HEK293 (cell line): ENCODE data around the gene CDPF1.

Experiments
- CTCF ChIA-PET: fragments of 350-600 bp; formaldehyde crosslinking; extraction: SDS; loops from one replicate; lab custom pipeline; 2021; ENCODE audit warnings: antibody characterized with exemption; lab: Yijun Ruan, JAX
- POLR2A ChIA-PET: fragments of 300-600 bp; formaldehyde crosslinking; extraction: SDS; loops from one replicate; lab custom pipeline; 2020; ENCODE audit warnings: antibody characterized with exemption, inconsistent platforms; lab: Yijun Ruan, JAX
- H3K27ac ChIP-seq: fragments of 200-500 bp; sonication (Bioruptor generic); 2 replicates; pipeline ENCODE4 v1.5.1; 2014; ENCODE audit warnings: low read depth, low read length, control low read depth, inconsistent platforms; ENCODE audit errors: extremely low read depth
- H3K36me3 ChIP-seq, 2 experiments: fragments of 200-500 bp in 1 of 2; sonication (Bioruptor generic) in 1 of 2; 1 replicate in 1 of 2; 2 replicates in 1 of 2; pipeline ENCODE4 v1.5.1; 2014 to 2017; ENCODE audit warnings: inconsistent platforms in 2 of 2, low read length in 2 of 2; ENCODE audit not compliant: control insufficient read depth in 2 of 2, insufficient read depth in 1 of 2
- H3K4me1 ChIP-seq: fragments of 200-500 bp; sonication (Bioruptor generic); 2 replicates; pipeline ENCODE4 v1.5.1; 2014; ENCODE audit warnings: mild to moderate bottlenecking, low read length, inconsistent platforms; ENCODE audit not compliant: control insufficient read depth, insufficient read depth
- H3K4me3 ChIP-seq: 2 replicates; pipeline ENCODE4 v1.5.1; 2011; ENCODE audit warnings: low read depth, mild to moderate bottlenecking, control low read depth, low read length, moderate library complexity
- H3K9me3 ChIP-seq: fragments of 200-500 bp; sonication (Bioruptor generic); 2 replicates; pipeline ENCODE4 v1.5.1; 2014; ENCODE audit warnings: low read depth, low read length, inconsistent platforms; ENCODE audit not compliant: control insufficient read depth, insufficient read depth
- HOXD13 ChIP-seq: sonication (generic); formaldehyde crosslinking; IDR thresholded peaks from 2 replicates; pipeline ENCODE4 v1.8.0; 2022; ENCODE audit warnings: missing genetic modification reagents, borderline replicate concordance
- TRIM28 ChIP-seq: IDR thresholded peaks from 2 replicates; pipeline ENCODE4 v1.6.1; 2011; ENCODE audit warnings: low read length, control low read depth, borderline replicate concordance
- ZBTB8A ChIP-seq: fragments of 450-650 bp; formaldehyde crosslinking; IDR thresholded peaks from 2 replicates; pipeline ENCODE4 v1.5.1; 2016; ENCODE audit warnings: missing biosample characterization, missing genetic modification characterization
- ZEB2 ChIP-seq: fragments of 450-650 bp; formaldehyde crosslinking; IDR thresholded peaks from 2 replicates; pipeline ENCODE4 v1.5.1; 2016; ENCODE audit warnings: missing biosample characterization, missing genetic modification characterization
- ZFP41 ChIP-seq: fragments of 450-650 bp; formaldehyde crosslinking; IDR thresholded peaks from 2 replicates; pipeline ENCODE4 v1.5.1; 2016; ENCODE audit warnings: missing biosample characterization, missing genetic modification characterization, borderline replicate concordance
- ZNF114 ChIP-seq: fragments of 450-650 bp; formaldehyde crosslinking; IDR thresholded peaks from 2 replicates; pipeline ENCODE4 v1.5.0; 2017; ENCODE audit warnings: missing biosample characterization, missing genetic modification characterization
- ZNF19 ChIP-seq: fragments of 450-650 bp; formaldehyde crosslinking; IDR thresholded peaks from 2 replicates; pipeline ENCODE4; 2016; ENCODE audit warnings: missing biosample characterization, missing genetic modification characterization, low read depth
- ZNF239 ChIP-seq: fragments of 450-650 bp; formaldehyde crosslinking; IDR thresholded peaks from 2 replicates; pipeline ENCODE4 v1.5.1; 2016; ENCODE audit warnings: missing biosample characterization, missing genetic modification characterization
- ZNF394 ChIP-seq: fragments of 450-650 bp; formaldehyde crosslinking; IDR thresholded peaks from 2 replicates; pipeline ENCODE4 v1.5.1; 2016; ENCODE audit warnings: missing biosample characterization, missing genetic modification characterization, mild to moderate bottlenecking, moderate library complexity, borderline replicate concordance
- ZNF610 ChIP-seq: fragments of 450-650 bp; formaldehyde crosslinking; IDR thresholded peaks from 2 replicates; pipeline ENCODE4 v1.5.1; 2016; ENCODE audit warnings: missing biosample characterization, missing genetic modification characterization, borderline replicate concordance
- ZNF837 ChIP-seq: fragments of 450-650 bp; formaldehyde crosslinking; IDR thresholded peaks from 2 replicates; pipeline ENCODE4 v1.5.1; 2016; ENCODE audit warnings: missing biosample characterization, missing genetic modification characterization
- TF ChIP-seq, protein P1 (sequence below): fragments of 450-650 bp; formaldehyde crosslinking; conservative IDR thresholded peaks from 2 replicates; pipeline ENCODE4 v1.5.1; 2016; ENCODE audit warnings: low read depth, missing biosample characterization, missing genetic modification characterization
- TF ChIP-seq, protein P2 (sequence below): fragments of 450-650 bp; formaldehyde crosslinking; IDR thresholded peaks from 2 replicates; pipeline ENCODE4 v1.5.1; 2016; ENCODE audit warnings: missing biosample characterization, missing genetic modification characterization
- TF ChIP-seq, protein P3 (sequence below): fragments of 450-650 bp; formaldehyde crosslinking; IDR thresholded peaks from 2 replicates; pipeline ENCODE4 v1.5.1; 2016; ENCODE audit warnings: missing biosample characterization, missing genetic modification characterization
- TF ChIP-seq, protein P4 (sequence below): fragments of 450-650 bp; formaldehyde crosslinking; IDR thresholded peaks from 2 replicates; pipeline ENCODE4 v1.5.1; 2016; ENCODE audit warnings: missing biosample characterization, missing genetic modification characterization
- TF ChIP-seq, protein P5 (sequence below): fragments of 450-650 bp; formaldehyde crosslinking; IDR thresholded peaks from 2 replicates; pipeline ENCODE4 v1.5.1; 2016; ENCODE audit warnings: missing biosample characterization, missing genetic modification characterization

The CDPF1 gene

DNA sequence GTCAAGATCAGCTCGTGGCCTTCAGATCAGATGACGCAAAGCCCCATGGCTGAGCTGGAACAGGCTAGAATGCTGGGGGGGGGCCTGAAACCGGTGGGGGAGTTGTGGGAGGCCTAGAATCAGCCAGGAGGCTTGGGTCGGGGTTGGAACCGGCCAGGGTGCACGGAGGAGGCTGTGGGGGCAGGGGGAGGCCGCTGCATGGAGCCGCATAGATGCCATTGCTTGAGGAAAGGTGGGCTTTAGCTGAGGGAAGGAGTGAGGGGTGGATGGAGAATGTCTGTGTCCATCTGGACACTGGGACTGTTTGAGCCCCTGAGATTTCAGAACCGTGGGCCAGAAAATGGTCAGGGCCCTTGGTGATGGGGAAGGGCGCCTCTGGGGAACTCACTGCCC is 25.2 kb downstream of the CDPF1 start:
- H3K4me1 ChIP-seq: no peaks in the 10 kb centered on the region
- no peaks in the 10 kb centered on the region for H3K9me3 ChIP-seq
- POLR2A ChIA-PET: no interaction called here
- TF ChIP-seq, protein P1, sequence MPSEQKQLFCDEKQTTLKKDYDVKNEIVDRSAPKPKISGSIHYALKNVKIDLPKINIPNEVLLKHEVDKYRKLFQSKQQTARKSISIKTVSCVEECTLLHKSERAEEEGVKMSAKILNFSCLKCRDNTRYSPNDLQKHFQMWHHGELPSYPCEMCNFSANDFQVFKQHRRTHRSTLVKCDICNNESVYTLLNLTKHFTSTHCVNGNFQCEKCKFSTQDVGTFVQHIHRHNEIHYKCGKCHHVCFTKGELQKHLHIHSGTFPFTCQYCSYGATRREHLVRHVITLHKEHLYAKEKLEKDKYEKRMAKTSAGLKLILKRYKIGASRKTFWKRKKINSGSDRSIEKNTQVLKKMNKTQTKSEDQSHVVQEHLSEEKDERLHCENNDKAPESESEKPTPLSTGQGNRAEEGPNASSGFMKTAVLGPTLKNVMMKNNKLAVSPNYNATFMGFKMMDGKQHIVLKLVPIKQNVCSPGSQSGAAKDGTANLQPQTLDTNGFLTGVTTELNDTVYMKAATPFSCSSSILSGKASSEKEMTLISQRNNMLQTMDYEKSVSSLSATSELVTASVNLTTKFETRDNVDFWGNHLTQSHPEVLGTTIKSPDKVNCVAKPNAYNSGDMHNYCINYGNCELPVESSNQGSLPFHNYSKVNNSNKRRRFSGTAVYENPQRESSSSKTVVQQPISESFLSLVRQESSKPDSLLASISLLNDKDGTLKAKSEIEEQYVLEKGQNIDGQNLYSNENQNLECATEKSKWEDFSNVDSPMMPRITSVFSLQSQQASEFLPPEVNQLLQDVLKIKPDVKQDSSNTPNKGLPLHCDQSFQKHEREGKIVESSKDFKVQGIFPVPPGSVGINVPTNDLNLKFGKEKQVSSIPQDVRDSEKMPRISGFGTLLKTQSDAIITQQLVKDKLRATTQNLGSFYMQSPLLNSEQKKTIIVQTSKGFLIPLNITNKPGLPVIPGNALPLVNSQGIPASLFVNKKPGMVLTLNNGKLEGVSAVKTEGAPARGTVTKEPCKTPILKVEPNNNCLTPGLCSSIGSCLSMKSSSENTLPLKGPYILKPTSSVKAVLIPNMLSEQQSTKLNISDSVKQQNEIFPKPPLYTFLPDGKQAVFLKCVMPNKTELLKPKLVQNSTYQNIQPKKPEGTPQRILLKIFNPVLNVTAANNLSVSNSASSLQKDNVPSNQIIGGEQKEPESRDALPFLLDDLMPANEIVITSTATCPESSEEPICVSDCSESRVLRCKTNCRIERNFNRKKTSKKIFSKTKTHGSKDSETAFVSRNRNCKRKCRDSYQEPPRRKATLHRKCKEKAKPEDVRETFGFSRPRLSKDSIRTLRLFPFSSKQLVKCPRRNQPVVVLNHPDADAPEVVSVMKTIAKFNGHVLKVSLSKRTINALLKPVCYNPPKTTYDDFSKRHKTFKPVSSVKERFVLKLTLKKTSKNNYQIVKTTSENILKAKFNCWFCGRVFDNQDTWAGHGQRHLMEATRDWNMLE (tag by site-specific recombination): no peak
- TF ChIP-seq ZEB2 (no peak), TRIM28 (no peak), HOXD13 (CRISPR knock-in tag) (no peak), ZNF837 (tag by site-specific recombination) (no peak), ZNF610 (tag by site-specific recombination) (no peak), ZNF19 (tag by site-specific recombination) (no peak)
- TF ChIP-seq, protein P2, sequence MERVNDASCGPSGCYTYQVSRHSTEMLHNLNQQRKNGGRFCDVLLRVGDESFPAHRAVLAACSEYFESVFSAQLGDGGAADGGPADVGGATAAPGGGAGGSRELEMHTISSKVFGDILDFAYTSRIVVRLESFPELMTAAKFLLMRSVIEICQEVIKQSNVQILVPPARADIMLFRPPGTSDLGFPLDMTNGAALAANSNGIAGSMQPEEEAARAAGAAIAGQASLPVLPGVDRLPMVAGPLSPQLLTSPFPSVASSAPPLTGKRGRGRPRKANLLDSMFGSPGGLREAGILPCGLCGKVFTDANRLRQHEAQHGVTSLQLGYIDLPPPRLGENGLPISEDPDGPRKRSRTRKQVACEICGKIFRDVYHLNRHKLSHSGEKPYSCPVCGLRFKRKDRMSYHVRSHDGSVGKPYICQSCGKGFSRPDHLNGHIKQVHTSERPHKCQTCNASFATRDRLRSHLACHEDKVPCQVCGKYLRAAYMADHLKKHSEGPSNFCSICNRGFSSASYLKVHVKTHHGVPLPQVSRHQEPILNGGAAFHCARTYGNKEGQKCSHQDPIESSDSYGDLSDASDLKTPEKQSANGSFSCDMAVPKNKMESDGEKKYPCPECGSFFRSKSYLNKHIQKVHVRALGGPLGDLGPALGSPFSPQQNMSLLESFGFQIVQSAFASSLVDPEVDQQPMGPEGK (tag by site-specific recombination): no peak
- TF ChIP-seq, all 188 proteins: peak for 0
- Histone ChIP-seq H3K4me3 (no peak overlapping the region), H3K27ac (no peak overlapping the region), H3K36me3 (peaks cover 10 to 23% of the 10 kb centered on the region in 2 experiments; a peak in 2 of 3 replicates)
- CTCF ChIA-PET: no interaction called here

DNA sequence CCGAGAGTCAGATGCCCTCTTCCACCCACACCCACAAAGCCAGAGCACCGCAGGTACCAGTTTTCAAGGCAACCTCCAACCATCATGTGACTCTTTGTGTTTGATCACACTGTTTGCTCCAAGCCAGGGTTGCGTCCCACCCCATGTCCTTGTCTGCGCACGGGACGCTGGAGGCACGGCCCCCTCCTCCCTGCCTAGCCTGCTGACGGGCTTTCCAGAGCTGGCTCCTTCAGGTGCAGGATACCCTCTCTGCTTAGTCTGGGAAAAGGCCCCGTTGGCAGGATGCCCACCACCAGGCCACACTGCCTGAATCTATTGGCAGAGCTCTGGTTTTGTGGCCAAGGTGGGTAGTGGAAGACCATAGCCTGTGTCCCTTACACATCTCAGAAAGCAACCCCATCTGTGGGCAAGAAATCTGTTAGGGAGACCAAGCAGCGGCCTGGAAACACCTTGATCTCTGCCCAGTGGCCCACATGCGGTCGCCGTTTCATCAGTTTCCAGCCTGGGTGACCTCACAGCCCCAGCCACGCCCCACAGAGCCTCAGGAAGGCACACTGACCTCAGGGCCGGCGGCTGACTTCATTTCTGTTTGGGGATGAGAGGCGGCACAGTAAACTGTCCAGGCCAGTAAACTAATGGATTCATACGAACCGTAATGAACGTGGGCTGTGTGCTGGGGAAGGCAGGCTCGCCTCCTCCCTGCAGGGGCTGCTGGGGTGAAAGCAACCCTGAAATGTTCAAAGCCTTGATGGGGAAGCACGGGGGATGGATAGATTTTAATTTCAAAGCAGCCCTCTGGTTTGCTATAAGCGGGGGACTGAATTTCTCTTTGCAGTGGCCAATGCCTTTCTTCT is 25.8 kb downstream of the CDPF1 start:
- H3K27ac ChIP-seq: no peak overlapping the region
- H3K4me3 ChIP-seq: no peak overlapping the region
- H3K9me3 ChIP-seq: no peaks in the 10 kb centered on the region
- ChIA-PET CTCF (no interaction called here), POLR2A (no interaction called here)
- TF ChIP-seq, protein P3, sequence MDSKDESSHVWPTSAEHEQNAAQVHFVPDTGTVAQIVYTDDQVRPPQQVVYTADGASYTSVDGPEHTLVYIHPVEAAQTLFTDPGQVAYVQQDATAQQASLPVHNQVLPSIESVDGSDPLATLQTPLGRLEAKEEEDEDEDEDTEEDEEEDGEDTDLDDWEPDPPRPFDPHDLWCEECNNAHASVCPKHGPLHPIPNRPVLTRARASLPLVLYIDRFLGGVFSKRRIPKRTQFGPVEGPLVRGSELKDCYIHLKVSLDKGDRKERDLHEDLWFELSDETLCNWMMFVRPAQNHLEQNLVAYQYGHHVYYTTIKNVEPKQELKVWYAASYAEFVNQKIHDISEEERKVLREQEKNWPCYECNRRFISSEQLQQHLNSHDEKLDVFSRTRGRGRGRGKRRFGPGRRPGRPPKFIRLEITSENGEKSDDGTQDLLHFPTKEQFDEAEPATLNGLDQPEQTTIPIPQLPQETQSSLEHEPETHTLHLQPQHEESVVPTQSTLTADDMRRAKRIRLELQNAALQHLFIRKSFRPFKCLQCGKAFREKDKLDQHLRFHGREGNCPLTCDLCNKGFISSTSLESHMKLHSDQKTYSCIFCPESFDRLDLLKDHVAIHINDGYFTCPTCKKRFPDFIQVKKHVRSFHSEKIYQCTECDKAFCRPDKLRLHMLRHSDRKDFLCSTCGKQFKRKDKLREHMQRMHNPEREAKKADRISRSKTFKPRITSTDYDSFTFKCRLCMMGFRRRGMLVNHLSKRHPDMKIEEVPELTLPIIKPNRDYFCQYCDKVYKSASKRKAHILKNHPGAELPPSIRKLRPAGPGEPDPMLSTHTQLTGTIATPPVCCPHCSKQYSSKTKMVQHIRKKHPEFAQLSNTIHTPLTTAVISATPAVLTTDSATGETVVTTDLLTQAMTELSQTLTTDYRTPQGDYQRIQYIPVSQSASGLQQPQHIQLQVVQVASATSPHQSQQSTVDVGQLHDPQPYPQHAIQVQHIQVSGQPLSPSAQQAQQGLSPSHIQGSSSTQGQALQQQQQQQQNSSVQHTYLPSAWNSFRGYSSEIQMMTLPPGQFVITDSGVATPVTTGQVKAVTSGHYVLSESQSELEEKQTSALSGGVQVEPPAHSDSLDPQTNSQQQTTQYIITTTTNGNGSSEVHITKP (tag by site-specific recombination): no peak
- TF ChIP-seq, protein P4, sequence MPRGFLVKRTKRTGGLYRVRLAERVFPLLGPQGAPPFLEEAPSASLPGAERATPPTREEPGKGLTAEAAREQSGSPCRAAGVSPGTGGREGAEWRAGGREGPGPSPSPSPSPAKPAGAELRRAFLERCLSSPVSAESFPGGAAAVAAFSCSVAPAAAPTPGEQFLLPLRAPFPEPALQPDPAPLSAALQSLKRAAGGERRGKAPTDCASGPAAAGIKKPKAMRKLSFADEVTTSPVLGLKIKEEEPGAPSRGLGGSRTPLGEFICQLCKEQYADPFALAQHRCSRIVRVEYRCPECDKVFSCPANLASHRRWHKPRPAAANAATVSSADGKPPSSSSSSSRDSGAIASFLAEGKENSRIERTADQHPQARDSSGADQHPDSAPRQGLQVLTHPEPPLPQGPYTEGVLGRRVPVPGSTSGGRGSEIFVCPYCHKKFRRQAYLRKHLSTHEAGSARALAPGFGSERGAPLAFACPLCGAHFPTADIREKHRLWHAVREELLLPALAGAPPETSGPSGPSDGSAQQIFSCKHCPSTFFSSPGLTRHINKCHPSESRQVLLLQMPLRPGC (tag by site-specific recombination): no peak
- TF ChIP-seq ZBTB8A (tag by site-specific recombination) (no peak), ZNF394 (tag by site-specific recombination) (no peak), ZNF239 (no peak), ZNF114 (no peak), ZFP41 (tag by site-specific recombination) (no peak)
- TF ChIP-seq, protein P5, sequence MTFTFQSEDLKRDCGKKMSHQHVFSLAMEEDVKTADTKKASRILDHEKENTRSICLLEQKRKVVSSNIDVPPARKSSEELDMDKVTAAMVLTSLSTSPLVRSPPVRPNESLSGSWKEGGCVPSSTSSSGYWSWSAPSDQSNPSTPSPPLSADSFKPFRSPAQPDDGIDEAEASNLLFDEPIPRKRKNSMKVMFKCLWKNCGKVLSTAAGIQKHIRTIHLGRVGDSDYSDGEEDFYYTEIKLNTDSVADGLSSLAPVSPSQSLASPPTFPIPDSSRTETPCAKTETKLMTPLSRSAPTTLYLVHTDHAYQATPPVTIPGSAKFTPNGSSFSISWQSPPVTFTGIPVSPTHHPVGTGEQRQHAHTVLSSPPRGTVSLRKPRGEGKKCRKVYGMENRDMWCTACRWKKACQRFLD (tag by site-specific recombination): no peak
- peaks cover 10 to 29% of the 10 kb centered on the region in 2 experiments; a peak in 2 of 3 replicates for H3K36me3 ChIP-seq
- H3K4me1 ChIP-seq: no peaks in the 10 kb centered on the region
